Measurements from ENCODE around the gene RASL12. TPM values are rescaled to one million over a fixed set of nuclear protein-coding genes. Genes with fewer than 3 reads are reported as not detected.
"Not testable (repeated sequence)": the region's sequence is repeated elsewhere in the genome, so short reads cannot be mapped to it uniquely, and the experiment has no call there.

The RASL12 gene
- total and polyA plus RNA-seq, 2 donors (not counting 1 experiment from before 2014, with no cell fraction given), result 9.1 to 50.5 TPM

DNA sequence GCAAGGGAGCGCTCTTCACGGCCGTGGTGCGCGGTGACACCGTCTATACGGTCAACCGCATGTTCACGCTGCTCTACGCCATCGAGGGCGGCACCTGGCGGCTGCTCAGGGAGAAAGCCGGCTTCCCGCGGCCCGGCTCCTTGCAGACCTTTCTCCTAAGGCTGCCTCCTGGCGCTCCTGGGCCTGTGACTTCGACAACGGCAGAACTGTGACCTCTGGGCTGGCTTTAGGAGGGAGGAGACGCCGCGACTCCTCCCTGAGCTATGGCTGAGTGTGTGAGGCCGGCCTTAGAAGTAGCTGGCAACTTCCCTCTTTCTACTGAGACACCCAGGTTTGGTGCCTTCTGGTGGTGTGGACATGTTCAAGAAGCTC lies 10.2 kb upstream of the RASL12 start:
- Histone ChIP-seq H3K4me2 (ENCODE audit: extremely low read depth, insufficient read depth, low read length) (no peak overlapping the region), H2AFZ (ENCODE audit: low read length) (no peak overlapping the region), H4K20me1 (ENCODE audit: control insufficient read depth, extremely low read depth, insufficient read depth, low read length) (no peaks in the 10 kb centered on the region), H3K4me3 (replicated peaks in 1 of 4; ENCODE audit: control extremely low read depth in 1 of 4, insufficient read depth in 1 of 4, low read depth in 3 of 4, low read length in 4 of 4) (no peak overlapping the region), H3K36me3 (ENCODE audit: control insufficient read depth, insufficient read depth, low read length) (no peaks in the 10 kb centered on the region), H3K9me3 (ENCODE audit: control insufficient read depth, insufficient read depth, low read depth, low read length) (no peaks in the 10 kb centered on the region), H3K4me1 (ENCODE audit: control insufficient read depth, extremely low read depth, insufficient read depth, low read length) (peaks cover 3% of the 10 kb centered on the region), H3K27me3 (ENCODE audit: control insufficient read depth, insufficient read depth, low read length) (peaks cover 2% of the 10 kb centered on the region), H3K79me2 (ENCODE audit: control insufficient read depth, insufficient read depth, low read length) (no peaks in the 10 kb centered on the region), H3K9ac (ENCODE audit: insufficient read depth, low read length) (no peak overlapping the region), H3K27ac (ENCODE audit: insufficient read depth, low read length) (no peak overlapping the region)
- DNase-seq (ENCODE audit: low read depth in 2 of 2), result peak in 1 of 2 donors; percentile 41
- TF ChIP-seq, protein P1, sequence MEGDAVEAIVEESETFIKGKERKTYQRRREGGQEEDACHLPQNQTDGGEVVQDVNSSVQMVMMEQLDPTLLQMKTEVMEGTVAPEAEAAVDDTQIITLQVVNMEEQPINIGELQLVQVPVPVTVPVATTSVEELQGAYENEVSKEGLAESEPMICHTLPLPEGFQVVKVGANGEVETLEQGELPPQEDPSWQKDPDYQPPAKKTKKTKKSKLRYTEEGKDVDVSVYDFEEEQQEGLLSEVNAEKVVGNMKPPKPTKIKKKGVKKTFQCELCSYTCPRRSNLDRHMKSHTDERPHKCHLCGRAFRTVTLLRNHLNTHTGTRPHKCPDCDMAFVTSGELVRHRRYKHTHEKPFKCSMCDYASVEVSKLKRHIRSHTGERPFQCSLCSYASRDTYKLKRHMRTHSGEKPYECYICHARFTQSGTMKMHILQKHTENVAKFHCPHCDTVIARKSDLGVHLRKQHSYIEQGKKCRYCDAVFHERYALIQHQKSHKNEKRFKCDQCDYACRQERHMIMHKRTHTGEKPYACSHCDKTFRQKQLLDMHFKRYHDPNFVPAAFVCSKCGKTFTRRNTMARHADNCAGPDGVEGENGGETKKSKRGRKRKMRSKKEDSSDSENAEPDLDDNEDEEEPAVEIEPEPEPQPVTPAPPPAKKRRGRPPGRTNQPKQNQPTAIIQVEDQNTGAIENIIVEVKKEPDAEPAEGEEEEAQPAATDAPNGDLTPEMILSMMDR (conservative IDR thresholded peaks at IDR 0.05 in 1 of 2, IDR thresholded peaks at IDR 0.05 in 1 of 2; ENCODE audit: low read depth in 1 of 2, low read length in 2 of 2), result peak in 1 of 2 donors; percentile 35
- no peak for TF ChIP-seq EZH2 (IDR thresholded peaks at IDR 0.05; ENCODE audit: low read length, missing control alignments)

DNA sequence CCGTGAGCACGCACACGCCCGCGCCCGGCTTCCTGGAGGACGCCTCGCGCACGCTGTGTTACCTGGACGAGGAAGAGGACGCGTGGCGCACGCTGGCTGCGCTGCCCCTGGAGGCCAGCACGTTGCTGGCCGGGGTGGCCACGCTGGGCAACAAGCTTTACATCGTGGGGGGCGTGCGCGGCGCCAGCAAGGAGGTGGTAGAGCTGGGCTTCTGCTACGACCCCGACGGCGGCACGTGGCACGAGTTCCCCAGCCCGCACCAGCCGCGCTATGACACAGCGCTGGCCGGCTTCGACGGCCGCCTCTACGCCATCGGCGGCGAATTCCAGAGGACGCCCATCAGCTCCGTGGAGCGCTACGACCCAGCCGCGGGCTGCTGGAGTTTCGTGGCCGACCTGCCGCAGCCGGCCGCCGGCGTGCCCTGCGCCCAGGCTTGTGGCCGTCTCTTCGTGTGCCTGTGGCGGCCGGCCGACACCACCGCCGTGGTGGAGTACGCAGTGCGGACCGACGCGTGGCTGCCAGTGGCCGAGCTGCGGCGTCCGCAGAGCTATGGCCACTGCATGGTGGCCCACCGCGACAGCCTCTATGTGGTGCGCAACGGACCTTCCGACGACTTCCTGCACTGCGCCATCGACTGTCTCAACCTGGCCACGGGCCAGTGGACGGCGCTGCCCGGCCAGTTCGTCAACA lies 9.6 kb upstream of the RASL12 start:
- H3K27ac ChIP-seq (ENCODE audit: insufficient read depth, low read length), result no peak overlapping the region
- no peak overlapping the region for H3K4me2 ChIP-seq (ENCODE audit: extremely low read depth, insufficient read depth, low read length)
- peaks cover 2% of the 10 kb centered on the region for H3K27me3 ChIP-seq (ENCODE audit: control insufficient read depth, insufficient read depth, low read length)
- TF ChIP-seq EZH2 (IDR thresholded peaks at IDR 0.05; ENCODE audit: low read length, missing control alignments), result no peak
- TF ChIP-seq, protein P1 (conservative IDR thresholded peaks at IDR 0.05 in 1 of 2, IDR thresholded peaks at IDR 0.05 in 1 of 2; ENCODE audit: low read depth in 1 of 2, low read length in 2 of 2), result no peak
- no peaks in the 10 kb centered on the region for H4K20me1 ChIP-seq (ENCODE audit: control insufficient read depth, extremely low read depth, insufficient read depth, low read length)
- H3K4me3 ChIP-seq (replicated peaks in 1 of 4; ENCODE audit: control extremely low read depth in 1 of 4, insufficient read depth in 1 of 4, low read depth in 3 of 4, low read length in 4 of 4), result no peak overlapping the region
- H3K4me1 ChIP-seq (ENCODE audit: control insufficient read depth, extremely low read depth, insufficient read depth, low read length), result no peaks in the 10 kb centered on the region
- no peaks in the 10 kb centered on the region for H3K79me2 ChIP-seq (ENCODE audit: control insufficient read depth, insufficient read depth, low read length)
- H3K36me3 ChIP-seq (ENCODE audit: control insufficient read depth, insufficient read depth, low read length), result no peaks in the 10 kb centered on the region
- no peak for DNase-seq (ENCODE audit: low read depth in 2 of 2)
- no peak overlapping the region for H2AFZ ChIP-seq (ENCODE audit: low read length)
- H3K9me3 ChIP-seq (ENCODE audit: control insufficient read depth, insufficient read depth, low read depth, low read length), result no peaks in the 10 kb centered on the region
- no peak overlapping the region for H3K9ac ChIP-seq (ENCODE audit: insufficient read depth, low read length)

DNA sequence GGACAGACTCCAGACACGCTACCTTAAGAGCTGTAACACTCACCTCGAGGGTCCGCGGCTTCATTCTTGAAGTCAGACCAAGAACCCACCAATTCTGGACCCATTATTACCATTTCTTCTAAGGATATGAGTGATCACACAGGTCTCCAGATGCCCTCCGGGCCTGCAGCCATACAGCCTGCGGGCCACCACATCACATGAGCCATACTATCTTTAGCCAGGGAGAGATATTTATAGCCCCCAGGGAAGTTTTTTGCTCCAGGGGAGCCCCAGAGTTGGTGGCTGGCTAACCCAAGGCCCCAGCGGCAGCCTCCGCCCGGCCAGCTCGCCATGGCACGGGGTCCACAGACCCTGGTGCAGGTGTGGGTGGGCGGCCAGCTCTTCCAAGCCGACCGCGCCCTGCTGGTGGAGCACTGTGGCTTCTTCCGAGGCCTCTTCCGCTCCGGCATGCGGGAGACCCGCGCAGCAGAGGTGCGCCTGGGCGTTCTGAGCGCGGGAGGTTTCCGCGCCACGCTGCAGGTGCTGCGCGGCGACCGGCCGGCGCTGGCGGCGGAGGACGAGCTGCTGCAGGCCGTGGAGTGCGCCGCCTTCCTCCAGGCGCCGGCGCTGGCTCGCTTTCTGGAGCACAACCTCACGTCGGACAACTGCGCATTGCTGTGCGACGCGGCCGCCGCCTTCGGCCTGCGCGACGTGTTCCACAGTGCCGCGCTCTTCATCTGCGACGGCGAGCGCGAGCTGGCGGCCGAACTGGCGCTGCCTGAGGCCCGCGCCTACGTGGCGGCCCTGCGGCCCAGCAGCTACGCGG lies 8.9 kb upstream of the RASL12 start, which contains the start of gene KBTBD13:
Gene KBTBD13, plus strand, starts transcription at position 261 of the 805 bp plus-strand sequence. Its CDS starts 70 bp downstream, at position 331.
- Histone ChIP-seq H3K4me1 (ENCODE audit: control insufficient read depth, extremely low read depth, insufficient read depth, low read length) (peaks cover 5% of the 10 kb centered on the region), H3K4me2 (ENCODE audit: extremely low read depth, insufficient read depth, low read length) (no peak within 1 kb of the TSS)

DNA sequence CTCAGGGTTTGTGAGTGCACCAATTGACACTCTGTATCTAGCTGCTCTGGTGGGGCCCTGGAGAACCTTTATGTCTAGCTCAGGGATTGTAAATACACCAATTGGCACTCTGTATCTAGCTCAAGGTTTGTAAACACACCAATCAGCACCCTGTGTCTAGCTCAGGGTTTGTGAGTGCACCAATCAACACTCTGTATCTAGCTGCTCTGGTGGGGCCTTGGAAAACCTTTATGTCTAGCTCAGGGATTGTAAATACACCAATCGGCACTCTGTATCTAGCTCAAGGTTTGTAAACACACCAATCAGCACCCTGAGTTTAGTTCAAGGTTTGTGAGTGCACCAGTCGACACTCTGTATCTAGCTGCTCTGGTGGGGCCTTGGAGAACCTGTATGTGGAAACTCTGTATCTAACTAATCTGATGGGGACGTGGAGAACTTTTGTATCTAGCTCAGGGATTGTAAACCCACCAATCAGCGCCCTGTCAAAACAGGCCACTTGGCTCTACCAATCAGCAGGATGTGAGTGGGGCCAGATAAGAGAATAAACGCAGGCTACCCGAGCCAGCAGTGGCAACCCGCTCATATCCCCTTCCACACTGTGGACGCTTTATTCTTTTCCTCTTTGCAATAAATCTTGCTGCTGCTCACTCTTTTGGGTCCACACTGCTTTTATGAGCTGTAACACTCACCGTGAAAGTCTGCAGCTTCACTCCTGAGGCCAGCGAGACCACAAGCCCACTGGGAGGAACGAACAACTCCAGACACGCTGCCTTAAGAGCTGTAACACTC lies 8.0 kb upstream of the RASL12 start:
- not testable (repeated sequence) for DNase-seq (ENCODE audit: low read depth in 2 of 2); H2AFZ ChIP-seq (ENCODE audit: low read length); H3K79me2 ChIP-seq (ENCODE audit: control insufficient read depth, insufficient read depth, low read length); H3K4me2 ChIP-seq (ENCODE audit: extremely low read depth, insufficient read depth, low read length); H3K9me3 ChIP-seq (ENCODE audit: control insufficient read depth, insufficient read depth, low read depth, low read length); H3K9ac ChIP-seq (ENCODE audit: insufficient read depth, low read length); H3K4me3 ChIP-seq (replicated peaks in 1 of 4; ENCODE audit: control extremely low read depth in 1 of 4, insufficient read depth in 1 of 4, low read depth in 3 of 4, low read length in 4 of 4); H4K20me1 ChIP-seq (ENCODE audit: control insufficient read depth, extremely low read depth, insufficient read depth, low read length); H3K27ac ChIP-seq (ENCODE audit: insufficient read depth, low read length); H3K27me3 ChIP-seq (ENCODE audit: control insufficient read depth, insufficient read depth, low read length); H3K36me3 ChIP-seq (ENCODE audit: control insufficient read depth, insufficient read depth, low read length)
- peaks cover 14% of the 10 kb centered on the region for H3K4me1 ChIP-seq (ENCODE audit: control insufficient read depth, extremely low read depth, insufficient read depth, low read length)

More for the DNA sequence above, 8.9 kb upstream of the RASL12 start, which contains the start of gene KBTBD13:
- Histone ChIP-seq H3K9ac (ENCODE audit: insufficient read depth, low read length) (no peak within 1 kb of the TSS), H3K9me3 (ENCODE audit: control insufficient read depth, insufficient read depth, low read depth, low read length) (no peaks in the 10 kb centered on the region), H4K20me1 (ENCODE audit: control insufficient read depth, extremely low read depth, insufficient read depth, low read length) (no peaks in the 10 kb centered on the region), H3K4me3 (replicated peaks in 1 of 4; ENCODE audit: control extremely low read depth in 1 of 4, insufficient read depth in 1 of 4, low read depth in 3 of 4, low read length in 4 of 4) (no peak within 1 kb of the TSS), H3K36me3 (ENCODE audit: control insufficient read depth, insufficient read depth, low read length) (no peaks in the 10 kb centered on the region), H3K27ac (ENCODE audit: insufficient read depth, low read length) (no peak within 1 kb of the TSS), H3K79me2 (ENCODE audit: control insufficient read depth, insufficient read depth, low read length) (no peaks in the 10 kb centered on the region), H2AFZ (ENCODE audit: low read length) (no peak within 1 kb of the TSS), H3K27me3 (ENCODE audit: control insufficient read depth, insufficient read depth, low read length) (peaks cover 2% of the 10 kb centered on the region)
- TF ChIP-seq, protein P1 (conservative IDR thresholded peaks at IDR 0.05 in 1 of 2, IDR thresholded peaks at IDR 0.05 in 1 of 2; ENCODE audit: low read depth in 1 of 2, low read length in 2 of 2), result no peak
- TF ChIP-seq EZH2 (IDR thresholded peaks at IDR 0.05; ENCODE audit: low read length, missing control alignments), result no peak
- DNase-seq (ENCODE audit: low read depth in 2 of 2), result no peak

Data from fibroblast of lung (primary cell).